ENCODE data around the gene RAB20. TPM values are rescaled to one million over a fixed set of nuclear protein-coding genes. Genes with fewer than 3 reads are reported as not detected.

The RAB20 gene
- total and polyA plus RNA-seq, 9 of the 15 experiments (the other 6 are each of a cell fraction or from before 2014, with no cell fraction given): 0.62 to 9.2 (median 5.4) TPM

GRCh38 chr13:110474713-110475112, 86.8 kb downstream of the RAB20 start:
- H3K27me3 ChIP-seq (ENCODE audit: control insufficient read depth in 2 of 2, insufficient read depth in 2 of 2, low read length in 2 of 2): peaks cover 0 to 8% of the 10 kb centered on the region in 2 experiments; a peak in 2 of 5 replicates
- WGBS (ENCODE audit: insufficient coverage, low coverage, missing lambda C conversion rate): 55% methylated on average over 19 of the region's 21 CpGs
- ChIA-PET CTCF (ENCODE audit: low intra/inter-chr PET ratio) (no interaction called here), POLR2A (no interaction called here)
- no peaks in the 10 kb centered on the region for H3K36me3 ChIP-seq (ENCODE audit: control insufficient read depth, insufficient read depth, low read length)
- H3K27ac ChIP-seq (ENCODE audit: extremely low read depth, low read depth, low read length): no peak overlapping the region; the same call in 2 of the 3 replicates
- H3K9me1 ChIP-seq (ENCODE audit: control insufficient read depth, insufficient read depth, low read length): no peaks in the 10 kb centered on the region
- intact Hi-C loops (cut with micrococcal nuclease): no loop called here
- H3K4me1 ChIP-seq (replicated peaks in 1 of 2; ENCODE audit: control insufficient read depth in 2 of 2, insufficient read depth in 2 of 2, low read length in 2 of 2): peaks cover 30 to 51% of the 10 kb centered on the region in 2 experiments
- ATAC-seq: no peak
- H3K9me3 ChIP-seq (replicated peaks; ENCODE audit: control insufficient read depth, insufficient read depth, low read depth, low read length): no peaks in the 10 kb centered on the region
- FAIRE-seq: no peak
- TF ChIP-seq MAX (CRISPR knock-in tag; IDR thresholded peaks at IDR 0.05): peak; percentile 57; the same call in 1 of the 2 replicates
- TF ChIP-seq USF1 (CRISPR knock-in tag; IDR thresholded peaks at IDR 0.05): peak; percentile 40; the same call in 1 of the 2 replicates
- TF ChIP-seq FOXP4 (CRISPR knock-in tag; IDR thresholded peaks at IDR 0.05; ENCODE audit: borderline replicate concordance): no peak
- no peak for TF ChIP-seq RUNX1 (IDR thresholded peaks at IDR 0.05; ENCODE audit: low read depth)
- TF ChIP-seq BHLHE40 (IDR thresholded peaks at IDR 0.05; ENCODE audit: low read length): peak; percentile 44; the same call in 1 of the 2 replicates
- H3K79me2 ChIP-seq (ENCODE audit: control insufficient read depth, insufficient read depth, low read length): no peaks in the 10 kb centered on the region
- BruUV-seq (replicated peaks): no TSS peak
- in situ Hi-C loops (cut with MboI): no loop called here
- no peak overlapping the region for H3K4me3 ChIP-seq
- H3K9ac ChIP-seq (ENCODE audit: insufficient read depth in 1 of 2, low read depth in 2 of 2, low read length in 2 of 2): no peak overlapping the region; a peak in 1 of 4 replicates
- no peak overlapping the region for H2AFZ ChIP-seq (ENCODE audit: low read depth, low read length)
- peak overlapping the region; percentile 46 for H3K4me2 ChIP-seq (ENCODE audit: insufficient read depth, low read length)
- no peaks in the 10 kb centered on the region for H4K20me1 ChIP-seq (replicated peaks; ENCODE audit: control insufficient read depth, insufficient read depth, low read length)
- DNase-seq (ENCODE audit: extremely low read depth in 1 of 4, low spot score in 3 of 4): no peak

Other genes starting within 250 kb of the RAB20 start
- gene NAXD, start 53.8 kb upstream of the RAB20 start, total RNA-seq (2014; rRNA removed): 9.4 and 10.9 TPM in 2 replicates
- gene NAXD, start 53.8 kb upstream of the RAB20 start, total RNA-seq (2014; rRNA removed; fragmentation: Illumina TruSeq; extraction: Trizol): 9.4 and 10.4 TPM in 2 replicates
- gene NAXD, start 53.8 kb upstream of the RAB20 start, total RNA-seq (2015; rRNA removed; fragmentation: Illumina TruSeq; extraction: Trizol): 13.2 and 14.1 TPM in 2 replicates
- 19.3 and 20.1 TPM in 2 replicates for gene NAXD, start 53.8 kb upstream of the RAB20 start, total RNA-seq (2021)
- gene NAXD, start 53.8 kb upstream of the RAB20 start, polyA plus RNA-seq (2011; rRNA removed): 15.4 and 19.7 TPM in 2 replicates
- 13.0 and 17.0 TPM in 2 replicates for gene NAXD, start 53.8 kb upstream of the RAB20 start, polyA plus RNA-seq (2014; fragmentation: Illumina TruSeq; extraction: Trizol)
- gene NAXD, start 53.8 kb upstream of the RAB20 start, polyA plus RNA-seq (2014; fragmentation: Nextera tagmentation; extraction: Ambion mirVana): 1 to 10 TPM in 1 of 2 experiments, under 1 TPM in 1; 0.59 to 1.7 TPM
- gene NAXD, start 53.8 kb upstream of the RAB20 start, polyA plus RNA-seq (2014; rRNA removed): 20.6 and 20.8 TPM in 2 replicates
- gene CARS2, start 144.4 kb upstream of the RAB20 start, total RNA-seq (2014; rRNA removed): 37.4 and 42.9 TPM in 2 replicates
- gene CARS2, start 144.4 kb upstream of the RAB20 start, total RNA-seq (2014; rRNA removed; fragmentation: Illumina TruSeq; extraction: Trizol): 18.2 and 20.3 TPM in 2 replicates
- gene CARS2, start 144.4 kb upstream of the RAB20 start, total RNA-seq (2015; rRNA removed; fragmentation: Illumina TruSeq; extraction: Trizol): 32.7 and 34.5 TPM in 2 replicates
- gene CARS2, start 144.4 kb upstream of the RAB20 start, total RNA-seq (2021): 29.9 and 30.5 TPM in 2 replicates
- gene CARS2, start 144.4 kb upstream of the RAB20 start, polyA plus RNA-seq (2011; rRNA removed): 31.6 and 32.9 TPM in 2 replicates
- 17.1 and 21.6 TPM in 2 replicates for gene CARS2, start 144.4 kb upstream of the RAB20 start, polyA plus RNA-seq (2014; fragmentation: Illumina TruSeq; extraction: Trizol)
- gene CARS2, start 144.4 kb upstream of the RAB20 start, polyA plus RNA-seq (2014; fragmentation: Nextera tagmentation; extraction: Ambion mirVana): 1 to 10 TPM; 1.7 TPM
- gene CARS2, start 144.4 kb upstream of the RAB20 start, polyA plus RNA-seq (2014; rRNA removed): 35.4 and 50.3 TPM in 2 replicates
- gene ING1, start 152.0 kb upstream of the RAB20 start, total RNA-seq (2014; rRNA removed): 19.2 and 20.1 TPM in 2 replicates
- 3.9 and 4.2 TPM in 2 replicates for gene ING1, start 152.0 kb upstream of the RAB20 start, total RNA-seq (2014; rRNA removed; fragmentation: Illumina TruSeq; extraction: Trizol)
- gene ING1, start 152.0 kb upstream of the RAB20 start, total RNA-seq (2015; rRNA removed; fragmentation: Illumina TruSeq; extraction: Trizol): 8.2 and 9.1 TPM in 2 replicates
- gene ING1, start 152.0 kb upstream of the RAB20 start, total RNA-seq (2021): 14.0 and 14.3 TPM in 2 replicates
- 9.6 and 9.7 TPM in 2 replicates for gene ING1, start 152.0 kb upstream of the RAB20 start, polyA plus RNA-seq (2011; rRNA removed)
- 7.5 and 9.8 TPM in 2 replicates for gene ING1, start 152.0 kb upstream of the RAB20 start, polyA plus RNA-seq (2014; fragmentation: Illumina TruSeq; extraction: Trizol)
- 1 to 10 TPM; 1.0 to 1.1 TPM for gene ING1, start 152.0 kb upstream of the RAB20 start, polyA plus RNA-seq (2014; fragmentation: Nextera tagmentation; extraction: Ambion mirVana)
- 16.2 and 16.4 TPM in 2 replicates for gene ING1, start 152.0 kb upstream of the RAB20 start, polyA plus RNA-seq (2014; rRNA removed)